Tibial nerve (tissue), 3 donors: Measurements from ENCODE around the gene FBXL16.

Experiments
- CTCF ChIP-seq, 5 experiments: fragments of 200-600 bp in 3 of 5; fragments of 450-650 bp in 2 of 5; sonication (generic) in 3 of 5; IDR thresholded peaks; one replicate each; pipeline ENCODE4 v1.5.1; 2016 to 2019; ENCODE audit warnings: antibody characterized with exemption in 5 of 5, mild to moderate bottlenecking in 3 of 5, moderate library complexity in 2 of 5
- POLR2A ChIP-seq, 2 donors: fragments of 450-650 bp; IDR thresholded peaks; one replicate each; pipeline ENCODE4 v1.6.1; 2017; ENCODE audit warnings: antibody characterized with exemption in 2 of 2, mild to moderate bottlenecking in 2 of 2, moderate library complexity in 2 of 2

- TF ChIP-seq CTCF (IDR thresholded peaks at IDR 0.05) (no peak), POLR2A (IDR thresholded peaks at IDR 0.05) (no peak)
Observed at GRCh38 chr16:735982-736453, 30.4 kb upstream of the FBXL16 start.
